Measurements from ENCODE around the gene JAM2.
"Not testable (repeated sequence)": the region's sequence is repeated elsewhere in the genome, so short reads cannot be mapped to it uniquely, and the experiment has no call there.

The JAM2 gene, protein sequence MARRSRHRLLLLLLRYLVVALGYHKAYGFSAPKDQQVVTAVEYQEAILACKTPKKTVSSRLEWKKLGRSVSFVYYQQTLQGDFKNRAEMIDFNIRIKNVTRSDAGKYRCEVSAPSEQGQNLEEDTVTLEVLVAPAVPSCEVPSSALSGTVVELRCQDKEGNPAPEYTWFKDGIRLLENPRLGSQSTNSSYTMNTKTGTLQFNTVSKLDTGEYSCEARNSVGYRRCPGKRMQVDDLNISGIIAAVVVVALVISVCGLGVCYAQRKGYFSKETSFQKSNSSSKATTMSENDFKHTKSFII

GRCh38 chr21:25638660-25639550 lies at the start of gene JAM2:
Gene JAM2 (plus strand): TSS chr21:25639258. CDS start chr21:25639822, 564 bp downstream.
- peak in 1 of 2 experiments; percentile 15 for DNase-seq (ENCODE audit: low read depth in 2 of 2)

- DNase-seq (ENCODE audit: low read depth in 2 of 2), result no peak
Measured at GRCh38 chr21:25589887-25590286, 49.2 kb upstream of the JAM2 start.

DNA sequence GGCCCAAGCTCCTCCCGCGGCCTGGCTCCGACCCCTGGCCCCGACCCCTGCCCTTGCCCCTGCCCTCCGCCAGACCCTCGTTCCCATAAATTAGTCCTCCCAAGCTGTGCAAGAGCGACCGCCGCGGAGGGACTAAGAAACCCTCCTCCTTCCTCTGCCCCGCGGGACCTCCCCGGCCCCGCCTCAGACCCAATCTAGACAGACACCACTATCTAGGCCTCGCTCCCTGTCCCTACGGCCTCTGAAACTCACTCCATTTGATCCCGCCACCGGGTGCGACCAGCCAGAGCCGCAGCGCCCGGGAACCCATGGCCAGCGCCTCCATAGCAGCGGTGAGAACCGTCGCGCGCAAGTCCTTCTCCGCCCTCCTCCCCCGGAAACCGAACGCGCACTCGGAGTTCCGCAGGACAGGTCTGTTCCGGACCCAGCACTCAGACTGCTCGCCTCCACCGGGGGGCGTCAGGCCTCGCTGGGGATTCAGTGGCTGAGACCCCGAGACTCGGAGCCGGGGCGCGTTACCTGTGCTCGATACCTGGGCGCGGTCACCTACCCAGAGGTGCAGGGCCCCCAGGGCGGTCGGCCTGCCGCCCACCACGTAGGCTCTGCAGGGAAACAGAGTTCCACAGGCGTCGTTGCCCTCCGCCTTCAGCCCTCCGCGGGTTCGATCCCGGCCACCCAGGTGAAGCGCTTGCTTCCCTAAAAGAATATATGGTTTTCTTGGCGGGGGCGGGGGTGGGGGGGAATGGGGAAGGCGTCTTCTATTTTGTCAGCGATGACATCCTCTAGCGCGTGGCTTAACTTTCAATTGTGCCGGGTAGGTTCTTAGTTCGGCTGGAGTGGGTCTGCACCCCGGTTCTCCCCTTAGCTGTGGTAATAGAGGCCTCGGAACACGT lies 31.7 kb upstream of the JAM2 start, which contains the start of gene MRPL39:
Gene MRPL39, minus strand, starts transcription at position 331 of the 893 bp plus-strand sequence. Its CDS starts 6 bp downstream, at position 325.
- DNase-seq (ENCODE audit: low read depth in 2 of 2), result peak; percentile 76 to 88

- DNase-seq (ENCODE audit: low read depth in 2 of 2), result peak; percentile 61 to 70
Measured at GRCh38 chr21:25608044-25608737, 30.9 kb upstream of the JAM2 start.

GRCh38 chr21:25614441-25614840 lies 24.6 kb upstream of the JAM2 start:
- DNase-seq (ENCODE audit: low read depth in 2 of 2), result no peak

GRCh38 chr21:25615880-25616279 lies 23.2 kb upstream of the JAM2 start:
- no peak for DNase-seq (ENCODE audit: low read depth in 2 of 2)

DNA sequence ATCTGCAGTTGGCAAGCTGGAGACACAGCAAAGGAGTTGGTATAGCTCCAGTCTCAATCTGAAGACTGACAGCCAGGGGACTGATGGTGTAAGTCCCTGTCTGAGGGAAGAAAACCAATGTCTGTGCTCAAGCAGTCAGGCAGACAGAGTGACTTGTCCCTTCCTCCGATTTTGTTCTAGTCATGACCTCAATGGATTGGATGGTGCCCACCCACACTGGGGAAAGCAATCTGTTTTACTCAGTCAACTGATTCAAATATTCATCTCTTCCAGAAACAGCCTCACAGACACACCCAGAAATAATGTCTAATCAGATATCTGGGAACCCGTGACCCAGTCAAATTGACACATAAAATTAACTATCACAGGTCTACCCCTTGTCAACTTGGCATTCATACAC lies 19.9 kb upstream of the JAM2 start:
- DNase-seq (ENCODE audit: low read depth in 2 of 2), result no peak

- DNase-seq (ENCODE audit: low read depth in 2 of 2), result no peak
Measured at GRCh38 chr21:25624511-25624910, 14.5 kb upstream of the JAM2 start.

DNA sequence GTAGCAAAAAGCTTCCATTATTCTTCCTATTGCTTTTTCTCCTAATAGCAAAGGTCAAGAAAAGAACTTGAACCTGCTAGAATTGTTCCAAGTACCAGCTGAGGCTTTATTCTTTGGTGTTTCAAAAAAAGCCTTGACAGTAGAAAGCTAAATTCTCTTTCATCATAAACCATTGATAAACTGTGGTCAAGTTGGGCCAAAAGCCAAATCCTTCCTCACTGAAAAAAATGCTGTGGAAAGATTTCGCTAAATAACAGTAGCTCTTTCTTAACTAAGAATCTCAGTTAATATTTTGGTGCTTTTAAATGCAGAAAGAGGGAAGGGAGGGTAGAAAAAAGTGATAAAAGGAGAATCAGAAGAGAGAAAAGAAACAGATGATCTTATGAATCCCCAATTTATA lies 14.0 kb upstream of the JAM2 start:
- DNase-seq (ENCODE audit: low read depth in 2 of 2), result no peak

GRCh38 chr21:25625776-25626555 lies 13.1 kb upstream of the JAM2 start:
- not testable (repeated sequence) for DNase-seq (ENCODE audit: low read depth in 2 of 2)

GRCh38 chr21:25626757-25627156 lies 12.3 kb upstream of the JAM2 start:
- DNase-seq (ENCODE audit: low read depth in 2 of 2), result no peak

- DNase-seq (ENCODE audit: low read depth in 2 of 2), result no peak
Measured at GRCh38 chr21:25632296-25632695, 6.8 kb upstream of the JAM2 start.

DNA sequence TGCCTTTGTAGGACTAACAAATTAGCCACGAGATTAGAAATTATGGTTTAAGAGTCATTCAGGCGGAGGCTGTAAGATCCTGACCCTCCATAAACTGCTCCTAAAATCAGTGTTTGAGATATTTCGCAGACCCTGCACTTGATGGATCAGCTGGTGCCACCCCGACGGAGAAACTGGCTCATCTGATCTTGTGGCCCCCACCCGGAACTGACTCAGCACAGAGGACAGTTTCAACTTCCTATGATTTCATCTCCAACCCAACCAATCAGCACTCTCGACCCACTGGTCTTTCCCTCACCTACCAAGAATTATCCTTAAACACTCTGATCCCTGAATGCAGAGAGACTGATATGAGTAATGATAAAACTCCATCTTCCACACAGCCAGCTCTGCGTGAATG lies 3.7 kb upstream of the JAM2 start:
- no peak for DNase-seq (ENCODE audit: low read depth in 2 of 2)

DNA sequence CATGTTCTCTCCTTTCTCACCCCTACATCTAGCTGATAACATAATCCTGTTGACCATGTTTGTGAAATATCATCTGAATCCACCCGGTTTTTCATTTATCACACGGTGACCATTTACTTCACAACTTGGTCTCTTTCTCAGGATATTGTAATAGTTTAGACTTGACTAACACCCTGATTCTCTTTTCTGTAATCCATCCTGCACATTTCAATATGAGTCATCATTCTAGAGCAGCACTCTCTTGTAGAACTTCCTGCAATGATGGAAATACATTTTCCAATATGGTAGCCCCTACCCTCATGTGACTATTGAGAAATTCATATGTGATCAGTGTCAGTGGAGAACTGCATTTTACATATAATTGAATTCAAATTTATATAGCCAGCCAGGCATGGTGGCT lies 2.3 kb upstream of the JAM2 start:
- no peak for DNase-seq (ENCODE audit: low read depth in 2 of 2)

DNA sequence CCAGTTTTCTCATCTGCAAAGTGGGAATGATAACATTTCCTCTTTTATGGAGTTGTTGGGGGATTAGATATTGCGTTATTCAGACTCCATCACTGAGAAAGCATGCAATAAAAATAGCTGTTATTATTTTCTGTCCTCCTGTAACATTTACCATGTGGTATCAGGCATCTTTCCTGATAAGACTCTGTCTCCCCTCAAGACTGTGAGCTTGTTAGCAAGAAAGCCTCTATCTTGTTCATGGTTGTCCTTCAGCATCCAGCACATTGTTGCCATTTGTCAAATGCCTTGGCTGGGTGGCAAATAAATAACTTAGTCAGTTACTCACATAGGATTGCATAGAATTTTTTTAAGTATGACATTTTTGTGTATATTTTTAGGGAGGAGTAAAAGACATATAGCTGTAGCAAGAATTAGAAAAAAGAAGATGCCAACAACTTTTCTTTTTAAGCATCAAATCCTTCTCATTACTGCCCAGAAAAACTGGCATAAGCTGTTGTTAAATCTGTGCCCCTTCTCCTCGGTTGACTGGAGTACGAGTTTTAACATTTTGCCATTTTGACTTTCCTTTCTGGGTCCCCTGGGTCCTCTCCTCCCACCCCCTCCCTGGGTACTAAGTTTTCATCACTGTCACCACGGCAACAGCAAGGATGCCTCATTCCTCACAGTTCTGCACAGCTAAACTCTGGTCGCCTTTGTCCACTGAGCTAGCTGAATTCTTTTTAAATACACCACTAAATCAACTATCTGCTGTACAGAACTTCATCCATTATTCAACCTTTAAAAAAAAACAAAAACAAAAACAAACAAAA lies 1.0 kb upstream of the JAM2 start:
- DNase-seq (ENCODE audit: low read depth in 2 of 2), result no peak

DNA sequence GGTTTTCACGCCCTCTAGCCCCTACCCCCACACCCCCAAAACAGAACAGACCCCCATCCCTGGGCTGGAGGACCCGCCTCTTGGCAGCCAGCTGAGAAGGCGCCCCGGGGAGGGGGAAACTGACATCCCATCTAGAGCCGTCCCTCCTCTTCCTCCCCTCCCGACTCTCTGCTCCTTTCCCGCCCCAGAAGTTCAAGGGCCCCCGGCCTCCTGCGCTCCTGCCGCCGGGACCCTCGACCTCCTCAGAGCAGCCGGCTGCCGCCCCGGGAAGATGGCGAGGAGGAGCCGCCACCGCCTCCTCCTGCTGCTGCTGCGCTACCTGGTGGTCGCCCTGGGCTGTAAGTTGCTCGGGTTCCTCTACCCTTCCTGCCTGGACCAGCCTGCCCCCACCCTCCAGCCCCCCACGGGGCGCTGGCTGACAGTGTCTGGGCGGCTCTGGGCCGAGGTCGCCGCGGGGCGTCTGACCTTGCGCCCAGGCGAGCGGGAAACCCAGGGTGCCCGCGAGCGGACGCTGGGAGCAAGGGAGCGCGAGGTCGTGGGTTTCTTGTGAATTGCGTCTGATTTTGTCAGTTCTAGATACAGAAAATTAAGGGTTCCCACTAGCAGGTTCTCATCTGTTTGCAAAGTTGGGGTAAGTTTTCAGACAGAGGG lies 618 bp downstream of the JAM2 start:
- peak in 1 of 2 experiments; percentile 15 for DNase-seq (ENCODE audit: low read depth in 2 of 2)

- DNase-seq (ENCODE audit: low read depth in 2 of 2), result peak in 1 of 2 experiments; percentile 6
Measured at GRCh38 chr21:25640202-25640942, 1.3 kb downstream of the JAM2 start.

DNA sequence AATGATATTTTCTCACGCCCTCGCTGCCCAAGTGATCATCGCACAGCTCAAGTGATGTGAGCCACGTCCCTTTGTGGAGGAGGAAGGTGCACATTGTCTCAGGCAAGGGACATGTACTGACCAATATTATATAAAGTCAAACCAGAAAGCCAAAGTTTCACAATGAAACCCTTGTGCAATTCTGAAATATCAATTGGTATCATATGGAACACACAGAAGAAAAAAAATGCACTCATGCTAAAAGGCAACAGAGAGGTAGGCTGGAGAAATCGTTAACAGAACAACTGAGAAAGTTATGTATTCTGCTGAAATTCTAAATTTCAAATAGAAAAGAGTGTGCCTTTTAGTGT lies 1.9 kb downstream of the JAM2 start:
- no peak for DNase-seq (ENCODE audit: low read depth in 2 of 2)
